Kidney (tissue), 14 donors: ENCODE measurements around the gene PPP1R15A. TPM values are rescaled to one million over a fixed set of nuclear protein-coding genes. Genes with fewer than 3 reads are reported as not detected.
"Not testable (repeated sequence)": the region's sequence is repeated elsewhere in the genome, so short reads cannot be mapped to it uniquely, and the experiment has no call there.

ENCODE experiments used
- DNase-seq, 5 donors: peaks; one replicate each; pipeline ENCODE4 v3.0.0-alpha.2; 2013 to 2020
- FAIRE-seq: peaks from 2 replicates; lab custom pipeline; 2012; peaks lifted over from hg19 to GRCh38; lab: Jason Lieb, UNC
- H3K27ac ChIP-seq, 2 donors: one replicate each; pipeline ENCODE4 v1.7.0; 2013; ENCODE audit warnings: low read depth in 2 of 2, low read length in 2 of 2, inconsistent platforms in 1 of 2
- H3K27me3 ChIP-seq: one replicate; pipeline ENCODE4 v1.7.1; 2013; ENCODE audit warnings: low read length, inconsistent platforms; ENCODE audit not compliant: control insufficient read depth, insufficient read depth
- H3K36me3 ChIP-seq, 3 donors: one replicate each; pipeline versions ENCODE4 v1.7.0 to v1.7.1; 2013; ENCODE audit warnings: low read length in 3 of 3, control low read depth in 1 of 3, inconsistent platforms in 1 of 3; ENCODE audit not compliant: insufficient read depth in 3 of 3, control insufficient read depth in 2 of 3
- H3K4me1 ChIP-seq, 3 donors: one replicate each; pipeline versions ENCODE4 v1.7.0 to v1.7.1; 2013; ENCODE audit warnings: low read length in 3 of 3, inconsistent platforms in 1 of 3, low read depth in 1 of 3; ENCODE audit not compliant: control insufficient read depth in 2 of 3, insufficient read depth in 2 of 3
- H3K4me3 ChIP-seq, 3 donors: one replicate each; pipeline versions ENCODE4 v1.7.0 to v1.8.1; 2013; ENCODE audit warnings: low read length in 3 of 3, control low read depth in 1 of 3, inconsistent platforms in 1 of 3
- H3K9ac ChIP-seq, 3 donors: one replicate each; pipeline versions ENCODE4 v1.7.0 to v1.7.1; 2013; ENCODE audit warnings: low read length in 3 of 3, control low read depth in 1 of 3, inconsistent platforms in 1 of 3
- H3K9me3 ChIP-seq, 3 donors: one replicate each; pipeline versions ENCODE4 v1.7.0 to v1.7.1; 2013; ENCODE audit warnings: low read length in 3 of 3, control low read depth in 1 of 3, inconsistent platforms in 1 of 3; ENCODE audit not compliant: control insufficient read depth in 2 of 3, insufficient read depth in 1 of 3
- CTCF ChIP-seq: IDR thresholded peaks from 3 replicates; pipeline ENCODE4 v1.5.1; 2012; ENCODE audit warnings: mild to moderate bottlenecking, moderate library complexity, borderline replicate concordance; ENCODE audit not compliant: insufficient read depth; ENCODE audit errors: extremely low read depth
- intact Hi-C: fragments of 100-400 bp; cut with DNase I; formaldehyde crosslinking; loops from one replicate; pipeline ENCODE4 v1.11.1; 2022
- polyA plus RNA-seq: library from polyadenylated mRNA; stranded (reverse); fragments of 350-450 nt; fragmentation: Illumina TruSeq; extraction: RNeasy Lipid Tissue Mini Kit (QIAGEN cat#74804); gene quantifications from one replicate; pipeline ENCODE4 v1.2.3, GENCODE V29; 2014; ENCODE audit warnings: low read depth, low replicate concordance; ENCODE audit not compliant: insufficient read depth
- total RNA-seq: library from RNA; stranded (reverse); fragmentation: NEBNext Ultra II Directional; extraction: Animal tissue kit (Norgen Biotek cat#: 25700); gene quantifications from one replicate; pipeline ENCODE4 v1.2.1, GENCODE V29; 2021
- donor health status: control.
- donor health status: control.
- donor health status: control.
- donor health status: control.
- donor health status: control.
- donor health status: DM: yes; HTN: yes; CAD: no.
- donor health status: Normal renal cell carcinoma (clear cell type).

The PPP1R15A gene
- total and polyA plus RNA-seq, 2 donors from 2014 or later = 24.7 to 45.1 TPM

GRCh38 chr19:48867746-48868113, 4.5 kb upstream of the PPP1R15A start:
- H3K4me3 ChIP-seq = peak overlapping the region; percentile 46 to 56 (median 51)
- no peaks in the 10 kb centered on the region for H3K36me3 ChIP-seq
- no peak for TF ChIP-seq CTCF
- H3K27me3 ChIP-seq = no peaks in the 10 kb centered on the region
- H3K9me3 ChIP-seq = no peaks in the 10 kb centered on the region
- H3K27ac ChIP-seq = peak overlapping the region; percentile 71 to 83
- FAIRE-seq (no peak), DNase-seq (peak in 3 of 5 donors; percentile 32 to 65 (median 52))
- H3K9ac ChIP-seq = peak overlapping the region in 2 of 3 donors; percentile 21 to 66
- intact Hi-C loops = no loop called here
- peaks cover 0 to 2% (median 0%) of the 10 kb centered on the region in 3 donors for H3K4me1 ChIP-seq

GRCh38 chr19:48868114-48868886, 3.9 kb upstream of the PPP1R15A start, which contains the start of gene PLEKHA4:
Gene PLEKHA4 (minus strand): TSS chr19:48868617. CDS start chr19:48867620, 997 bp downstream.
- H3K9me3 ChIP-seq = no peaks in the 10 kb centered on the region
- H3K27me3 ChIP-seq = no peaks in the 10 kb centered on the region
- H3K4me3 ChIP-seq = peak within 1 kb of the TSS; percentile 46 to 56 (median 51)
- peaks cover under 1 to 3% (median 1%) of the 10 kb centered on the region in 3 donors for H3K4me1 ChIP-seq
- intact Hi-C loops = no loop called here
- H3K36me3 ChIP-seq = peaks cover 0 to 1% (median 0%) of the 10 kb centered on the region in 3 donors
- FAIRE-seq = no peak
- peak within 1 kb of the TSS; percentile 21 to 66 (median 26) for H3K9ac ChIP-seq
- TF ChIP-seq CTCF = no peak
- peak within 1 kb of the TSS; percentile 71 to 83 for H3K27ac ChIP-seq
- DNase-seq = peak; percentile 45 to 93 (median 61)

GRCh38 chr19:48870048-48870447, 2.2 kb upstream of the PPP1R15A start:
- Histone ChIP-seq H3K27me3 (no peaks in the 10 kb centered on the region), H3K4me3 (no peak overlapping the region), H3K9me3 (no peaks in the 10 kb centered on the region), H3K9ac (no peak overlapping the region), H3K27ac (no peak overlapping the region), H3K36me3 (peaks cover 0 to 14% (median 0%) of the 10 kb centered on the region in 3 donors), H3K4me1 (peaks cover 4 to 17% (median 5%) of the 10 kb centered on the region in 3 donors)
- TF ChIP-seq CTCF = no peak
- intact Hi-C loops = no loop called here
- DNase-seq (no peak), FAIRE-seq (no peak)

GRCh38 chr19:48871471-48872181, 595 bp upstream of the PPP1R15A start:
- intact Hi-C loops, H3K9me3 ChIP-seq, H3K9ac ChIP-seq, H3K27me3 ChIP-seq, FAIRE-seq, DNase-seq: not testable (repeated sequence)
- Histone ChIP-seq H3K36me3 (peaks cover 0 to 14% (median 0%) of the 10 kb centered on the region in 3 donors), H3K4me3 (peak overlapping the region; percentile 47 to 100 (median 98)), H3K4me1 (peaks cover 4 to 27% (median 13%) of the 10 kb centered on the region in 3 donors), H3K27ac (peak overlapping the region; percentile 100)
